ENCODE data around the gene OR4N5. TPM values are rescaled to one million over a fixed set of nuclear protein-coding genes. Genes with fewer than 3 reads are reported as not detected.

Gene OR4N5
- polyA plus RNA-seq, 1 donor from 2014 or later, result not detected

DNA sequence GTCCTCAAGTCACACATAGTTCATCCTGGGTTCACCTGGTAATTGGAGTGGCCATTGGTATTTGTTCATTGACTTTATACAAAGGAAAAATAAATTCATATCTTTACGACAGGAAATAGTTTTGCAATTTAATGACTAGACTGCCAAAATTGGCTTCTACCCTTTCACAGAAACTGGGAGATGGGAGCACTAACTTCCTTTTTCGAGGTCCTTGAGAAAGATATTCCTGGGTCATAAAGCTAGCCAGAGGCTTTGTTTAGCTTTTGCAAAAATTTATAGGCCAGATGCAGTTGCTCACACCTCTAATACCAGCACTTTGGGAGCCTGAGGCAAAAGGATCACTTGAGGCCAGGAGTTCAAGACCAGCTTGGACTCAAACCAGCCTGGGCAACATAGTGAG lies 41.9 kb downstream of the OR4N5 start:
- Histone ChIP-seq H3K9me2 (ENCODE audit: insufficient read depth, low read length) (no peaks in the 10 kb centered on the region), H3K4me2 (ENCODE audit: low read length) (no peak overlapping the region), H3K27me3 (ENCODE audit: insufficient read depth, low read depth, low read length) (no peaks in the 10 kb centered on the region), H3K9me3 (ENCODE audit: low read length) (no peaks in the 10 kb centered on the region), H3K4me3 (ENCODE audit: low read length) (no peak overlapping the region), H3K9ac (ENCODE audit: low read length) (no peak overlapping the region), H2AFZ (ENCODE audit: low read depth, low read length) (no peak overlapping the region), H3K27ac (ENCODE audit: low read length) (no peak overlapping the region), H3F3A (ENCODE audit: insufficient read depth, low read length, poor library complexity, severe bottlenecking) (no peaks in the 10 kb centered on the region), H4K20me1 (ENCODE audit: insufficient read depth) (no peaks in the 10 kb centered on the region), H3K79me2 (replicated peaks; ENCODE audit: insufficient read depth, low read length) (no peaks in the 10 kb centered on the region), H3K36me3 (ENCODE audit: insufficient read depth, low read length) (no peaks in the 10 kb centered on the region)
- no peak for TF ChIP-seq EP300 (conservative IDR thresholded peaks at IDR 0.05; ENCODE audit: poor library complexity, severe bottlenecking)
- TF ChIP-seq POLR2AphosphoS5 (IDR thresholded peaks at IDR 0.05), result no peak

DNA sequence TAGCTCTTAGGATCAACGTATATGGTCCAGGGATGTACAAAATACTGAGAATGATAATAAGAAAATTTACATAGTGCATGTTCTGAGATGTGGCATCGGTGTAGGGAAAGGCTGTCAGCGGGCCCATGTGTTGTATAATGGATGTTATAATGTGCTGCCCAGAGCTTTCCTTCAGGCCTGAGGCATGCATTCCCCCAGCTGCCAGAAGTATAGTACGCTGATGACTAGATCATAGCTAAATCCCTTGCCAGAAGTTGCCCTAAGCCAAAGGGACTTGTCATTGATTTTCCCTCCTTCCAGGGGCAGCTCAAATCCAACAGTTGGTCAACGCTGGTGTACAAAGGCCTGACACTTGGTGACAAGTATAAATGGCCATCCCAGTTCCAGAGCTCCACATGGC lies 45.6 kb downstream of the OR4N5 start:
- Histone ChIP-seq H3K27me3 (ENCODE audit: insufficient read depth, low read depth, low read length) (no peaks in the 10 kb centered on the region), H3K9me3 (ENCODE audit: low read length) (peaks cover 7% of the 10 kb centered on the region), H3K4me3 (ENCODE audit: low read length) (no peak overlapping the region), H3F3A (ENCODE audit: insufficient read depth, low read length, poor library complexity, severe bottlenecking) (no peaks in the 10 kb centered on the region), H3K36me3 (ENCODE audit: insufficient read depth, low read length) (no peaks in the 10 kb centered on the region), H3K79me2 (replicated peaks; ENCODE audit: insufficient read depth, low read length) (no peaks in the 10 kb centered on the region), H3K9me2 (ENCODE audit: insufficient read depth, low read length) (no peaks in the 10 kb centered on the region), H4K20me1 (ENCODE audit: insufficient read depth) (no peaks in the 10 kb centered on the region), H2AFZ (ENCODE audit: low read depth, low read length) (no peak overlapping the region), H3K4me2 (ENCODE audit: low read length) (no peak overlapping the region), H3K9ac (ENCODE audit: low read length) (no peak overlapping the region), H3K27ac (ENCODE audit: low read length) (no peak overlapping the region)
- no peak for TF ChIP-seq POLR2AphosphoS5 (IDR thresholded peaks at IDR 0.05)
- TF ChIP-seq, protein P1, sequence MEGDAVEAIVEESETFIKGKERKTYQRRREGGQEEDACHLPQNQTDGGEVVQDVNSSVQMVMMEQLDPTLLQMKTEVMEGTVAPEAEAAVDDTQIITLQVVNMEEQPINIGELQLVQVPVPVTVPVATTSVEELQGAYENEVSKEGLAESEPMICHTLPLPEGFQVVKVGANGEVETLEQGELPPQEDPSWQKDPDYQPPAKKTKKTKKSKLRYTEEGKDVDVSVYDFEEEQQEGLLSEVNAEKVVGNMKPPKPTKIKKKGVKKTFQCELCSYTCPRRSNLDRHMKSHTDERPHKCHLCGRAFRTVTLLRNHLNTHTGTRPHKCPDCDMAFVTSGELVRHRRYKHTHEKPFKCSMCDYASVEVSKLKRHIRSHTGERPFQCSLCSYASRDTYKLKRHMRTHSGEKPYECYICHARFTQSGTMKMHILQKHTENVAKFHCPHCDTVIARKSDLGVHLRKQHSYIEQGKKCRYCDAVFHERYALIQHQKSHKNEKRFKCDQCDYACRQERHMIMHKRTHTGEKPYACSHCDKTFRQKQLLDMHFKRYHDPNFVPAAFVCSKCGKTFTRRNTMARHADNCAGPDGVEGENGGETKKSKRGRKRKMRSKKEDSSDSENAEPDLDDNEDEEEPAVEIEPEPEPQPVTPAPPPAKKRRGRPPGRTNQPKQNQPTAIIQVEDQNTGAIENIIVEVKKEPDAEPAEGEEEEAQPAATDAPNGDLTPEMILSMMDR (IDR thresholded peaks at IDR 0.05; ENCODE audit: poor library complexity, severe bottlenecking), result no peak
- no peak for TF ChIP-seq RAD21 (conservative IDR thresholded peaks at IDR 0.05)
- TF ChIP-seq EP300 (conservative IDR thresholded peaks at IDR 0.05; ENCODE audit: poor library complexity, severe bottlenecking), result no peak

DNA sequence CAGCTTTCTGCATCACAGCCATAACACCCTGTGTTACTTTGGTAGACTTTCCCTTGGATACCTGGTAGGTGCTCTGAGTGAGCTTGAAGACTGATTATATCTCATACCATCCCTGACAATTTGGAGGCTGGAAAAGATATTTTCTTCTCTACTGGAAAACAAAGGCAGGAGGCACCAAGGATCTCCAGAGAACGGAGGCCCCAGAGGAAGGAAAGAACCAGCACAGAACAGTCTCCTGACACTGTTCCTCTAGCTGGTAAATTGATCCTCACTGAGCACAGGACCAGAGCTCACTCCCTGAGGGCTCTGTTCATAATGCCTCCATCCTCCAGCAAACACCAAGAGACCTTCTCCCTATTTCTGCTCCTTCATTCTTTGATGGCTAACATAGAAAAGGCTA lies 52.0 kb downstream of the OR4N5 start, which contains the start of gene OR11G2:
TSS of gene OR11G2 (plus strand) at position 301 of the 400 bp plus-strand sequence. CDS start 6,542 bp downstream, outside the sequence.
- Histone ChIP-seq H3K9me2 (ENCODE audit: insufficient read depth, low read length) (no peaks in the 10 kb centered on the region), H3K4me3 (ENCODE audit: low read length) (no peak within 1 kb of the TSS), H4K20me1 (ENCODE audit: insufficient read depth) (no peaks in the 10 kb centered on the region), H3K9ac (ENCODE audit: low read length) (no peak within 1 kb of the TSS), H3F3A (ENCODE audit: insufficient read depth, low read length, poor library complexity, severe bottlenecking) (no peaks in the 10 kb centered on the region), H3K36me3 (ENCODE audit: insufficient read depth, low read length) (no peaks in the 10 kb centered on the region), H3K27me3 (ENCODE audit: insufficient read depth, low read depth, low read length) (no peaks in the 10 kb centered on the region), H3K79me2 (replicated peaks; ENCODE audit: insufficient read depth, low read length) (no peaks in the 10 kb centered on the region), H3K27ac (ENCODE audit: low read length) (no peak within 1 kb of the TSS), H3K4me2 (ENCODE audit: low read length) (no peak within 1 kb of the TSS), H3K9me3 (ENCODE audit: low read length) (peaks cover 7% of the 10 kb centered on the region), H2AFZ (ENCODE audit: low read depth, low read length) (no peak within 1 kb of the TSS)
- no peak for TF ChIP-seq POLR2AphosphoS5 (IDR thresholded peaks at IDR 0.05)
- TF ChIP-seq EZH2 (IDR thresholded peaks at IDR 0.05; ENCODE audit: borderline replicate concordance, insufficient read depth, low read length, poor library complexity, severe bottlenecking), result no peak
- TF ChIP-seq EP300 (conservative IDR thresholded peaks at IDR 0.05; ENCODE audit: poor library complexity, severe bottlenecking), result no peak
- no peak for TF ChIP-seq RAD21 (conservative IDR thresholded peaks at IDR 0.05)
- TF ChIP-seq TAF1 (IDR thresholded peaks at IDR 0.05; ENCODE audit: low read depth), result no peak
- TF ChIP-seq SMC3 (conservative IDR thresholded peaks at IDR 0.05; ENCODE audit: poor library complexity), result no peak
- no peak for TF ChIP-seq MXI1 (conservative IDR thresholded peaks at IDR 0.05; ENCODE audit: poor library complexity, severe bottlenecking)
- no peak for TF ChIP-seq REST (IDR thresholded peaks at IDR 0.05; ENCODE audit: borderline replicate concordance)
- TF ChIP-seq, protein P1 (IDR thresholded peaks at IDR 0.05; ENCODE audit: poor library complexity, severe bottlenecking), result no peak
